MM.1S (cell line): Measurements from ENCODE around the gene DDX20.

Experiments used
- DNase-seq: peaks from one replicate; pipeline ENCODE4 v3.0.0-alpha.2; 2015
- H2AFZ ChIP-seq: fragments of 300-600 bp; sonication (generic); 2 replicates; pipeline ENCODE4 v1.6.0; 2016; ENCODE audit warnings: antibody characterized with exemption, low read length
- H3F3A ChIP-seq: fragments of 300-600 bp; sonication (generic); 2 replicates; pipeline ENCODE4 v1.6.1; 2016; ENCODE audit warnings: mild to moderate bottlenecking, antibody characterized with exemption, low read length, moderate library complexity, mixed read lengths; ENCODE audit not compliant: insufficient read depth
- H3K27ac ChIP-seq: fragments of 300-600 bp; sonication (generic); 2 replicates; pipeline ENCODE4 v1.5.1; 2016; ENCODE audit warnings: mild to moderate bottlenecking, low read length
- H3K27me3 ChIP-seq: fragments of 300-600 bp; sonication (generic); replicated peaks from 2 replicates; pipeline ENCODE4 v1.6.0; 2016; ENCODE audit warnings: low read length; ENCODE audit not compliant: insufficient read depth
- H3K36me3 ChIP-seq: fragments of 300-600 bp; sonication (generic); replicated peaks from 2 replicates; pipeline ENCODE4 v1.6.1; 2016; ENCODE audit warnings: mild to moderate bottlenecking, low read length, mixed read lengths; ENCODE audit not compliant: insufficient read depth
- H3K4me1 ChIP-seq: fragments of 300-600 bp; sonication (generic); 2 replicates; pipeline ENCODE4 v1.6.1; 2016; ENCODE audit warnings: low read length, mixed read lengths
- H3K4me2 ChIP-seq: fragments of 300-600 bp; sonication (generic); 2 replicates; pipeline ENCODE4 v1.6.0; 2016; ENCODE audit warnings: low read depth, low read length
- H3K4me3 ChIP-seq: fragments of 300-600 bp; sonication (generic); 2 replicates; pipeline ENCODE4 v1.5.1; 2016; ENCODE audit warnings: low read length, mixed read lengths
- H3K79me2 ChIP-seq: fragments of 300-600 bp; sonication (generic); 2 replicates; pipeline ENCODE4 v1.6.1; 2016; ENCODE audit warnings: mixed run types, low read length, mixed read lengths
- H3K9ac ChIP-seq: fragments of 300-600 bp; sonication (generic); 2 replicates; pipeline ENCODE4 v1.6.1; 2016; ENCODE audit warnings: low read length, mixed read lengths
- H3K9me2 ChIP-seq: fragments of 300-600 bp; sonication (generic); replicated peaks from 2 replicates; pipeline ENCODE4 v1.6.1; 2016; ENCODE audit warnings: mild to moderate bottlenecking, low read length, mixed read lengths; ENCODE audit not compliant: insufficient read depth
- H3K9me3 ChIP-seq: fragments of 300-600 bp; sonication (generic); replicated peaks from 2 replicates; pipeline ENCODE4 v1.6.1; 2016; ENCODE audit warnings: mild to moderate bottlenecking, low read length, mixed read lengths; ENCODE audit not compliant: insufficient read depth
- H4K20me1 ChIP-seq: fragments of 300-600 bp; sonication (generic); 2 replicates; pipeline ENCODE4 v1.6.1; 2016; ENCODE audit warnings: mild to moderate bottlenecking, low read length, moderate library complexity, mixed read lengths; ENCODE audit not compliant: insufficient read depth
- CTCF ChIP-seq: fragments of 300-600 bp; sonication (generic); IDR thresholded peaks from 2 replicates; pipeline ENCODE4 v1.5.1; 2016; ENCODE audit warnings: antibody characterized with exemption, low read length, mixed read lengths
- EZH2 ChIP-seq: fragments of 300-600 bp; sonication (generic); optimal IDR thresholded peaks from 2 replicates; pipeline ENCODE3; 2017; ENCODE audit warnings: low read depth, mild to moderate bottlenecking, antibody characterized with exemption, low read length, mixed read lengths
- EZH2phosphoT487 ChIP-seq: fragments of 300-600 bp; sonication (generic); IDR thresholded peaks from 2 replicates; pipeline ENCODE4 v1.6.1; 2018; ENCODE audit warnings: antibody characterized with exemption, low read length

Gene DDX20

DNA sequence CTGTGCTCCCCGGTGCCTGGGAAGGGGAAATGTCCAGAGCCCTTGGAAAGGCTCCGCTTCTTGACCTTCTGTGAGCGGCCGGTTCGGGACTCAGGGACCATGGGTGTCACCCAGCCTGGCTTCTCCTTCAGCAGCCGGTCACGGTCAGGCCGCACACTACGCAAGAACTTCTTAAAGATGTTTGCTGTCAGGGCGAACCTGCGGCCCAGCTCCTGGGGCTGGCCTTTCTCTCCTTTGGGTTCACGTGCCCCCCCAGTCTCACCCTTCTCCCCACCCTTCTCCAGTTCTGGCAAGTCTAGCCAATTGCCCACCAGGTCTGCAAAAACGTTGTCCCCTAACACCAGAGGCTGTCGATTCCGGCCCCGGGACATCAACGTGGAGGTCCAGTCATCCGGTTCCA is 28.6 kb upstream of the DDX20 start:
- no peak overlapping the region for H3K4me2 ChIP-seq
- no peak for TF ChIP-seq CTCF
- no peak for TF ChIP-seq EZH2
- H3K4me1 ChIP-seq, result peaks cover 7% of the 10 kb centered on the region
- no peak overlapping the region for H2AFZ ChIP-seq
- H3F3A ChIP-seq, result peaks cover 4% of the 10 kb centered on the region; the same call in 1 of the 2 replicates
- H3K9me2 ChIP-seq, result no peaks in the 10 kb centered on the region
- H4K20me1 ChIP-seq, result no peaks in the 10 kb centered on the region
- H3K79me2 ChIP-seq, result no peaks in the 10 kb centered on the region
- DNase-seq, result no peak
- no peaks in the 10 kb centered on the region for H3K27me3 ChIP-seq
- no peaks in the 10 kb centered on the region for H3K36me3 ChIP-seq
- no peak overlapping the region for H3K4me3 ChIP-seq
- no peaks in the 10 kb centered on the region for H3K9me3 ChIP-seq
- H3K9ac ChIP-seq, result no peak overlapping the region
- no peak overlapping the region for H3K27ac ChIP-seq

- DNase-seq, result no peak
- Histone ChIP-seq H3K27me3 (no peaks in the 10 kb centered on the region), H4K20me1 (no peaks in the 10 kb centered on the region), H3K9ac (no peak overlapping the region), H3F3A (no peaks in the 10 kb centered on the region), H3K4me2 (no peak overlapping the region), H3K79me2 (no peaks in the 10 kb centered on the region), H3K4me3 (no peak overlapping the region), H3K9me2 (no peaks in the 10 kb centered on the region), H3K27ac (no peak overlapping the region), H2AFZ (no peak overlapping the region), H3K36me3 (no peaks in the 10 kb centered on the region), H3K9me3 (no peaks in the 10 kb centered on the region), H3K4me1 (no peaks in the 10 kb centered on the region)
- no peak for TF ChIP-seq EZH2
- no peak for TF ChIP-seq CTCF
- TF ChIP-seq EZH2phosphoT487, result no peak
Measured at GRCh38 chr1:111729271-111729921, 26.3 kb upstream of the DDX20 start.

- H3K9me2 ChIP-seq, result no peaks in the 10 kb centered on the region
- H3K4me3 ChIP-seq, result no peak overlapping the region
- H3K4me2 ChIP-seq, result no peak overlapping the region
- H3K36me3 ChIP-seq, result no peaks in the 10 kb centered on the region
- no peaks in the 10 kb centered on the region for H4K20me1 ChIP-seq
- H3K9me3 ChIP-seq, result no peaks in the 10 kb centered on the region
- TF ChIP-seq EZH2, result no peak
- TF ChIP-seq CTCF, result no peak
- no peak for TF ChIP-seq EZH2phosphoT487
- no peaks in the 10 kb centered on the region for H3K79me2 ChIP-seq
- no peaks in the 10 kb centered on the region for H3K4me1 ChIP-seq
- no peak overlapping the region for H3K27ac ChIP-seq
- no peak overlapping the region for H2AFZ ChIP-seq
- H3K9ac ChIP-seq, result no peak overlapping the region
- no peaks in the 10 kb centered on the region for H3K27me3 ChIP-seq
- no peak for DNase-seq
- no peaks in the 10 kb centered on the region for H3F3A ChIP-seq
Measured at GRCh38 chr1:111729946-111730681, 25.6 kb upstream of the DDX20 start.
